H1 (cell line): ENCODE data around the gene DHRS7C. TPM values are rescaled to one million over a fixed set of nuclear protein-coding genes. Genes with fewer than 3 reads are reported as not detected.

Source experiments
- GTF2F1 ChIP-seq: IDR thresholded peaks from 2 replicates; pipeline ENCODE4 v1.6.1; 2012; ENCODE audit warnings: low read depth, low read length, improper control_type of control experiment, borderline replicate concordance
- KDM5A ChIP-seq: fragments of 200-600 bp; IDR thresholded peaks from 2 replicates; pipeline ENCODE4 v1.7.1; 2012; ENCODE audit warnings: mild to moderate bottlenecking, low read length, inconsistent platforms, mixed read lengths
- RFX5 ChIP-seq: IDR thresholded peaks from 2 replicates; pipeline ENCODE4 v1.6.1; 2011; ENCODE audit warnings: low read depth, low read length, improper control_type of control experiment, borderline replicate concordance
- SAP30 ChIP-seq: fragments of 300-600 bp; sonication (generic); IDR thresholded peaks from 2 replicates; pipeline ENCODE4 v1.7.1; 2012; ENCODE audit warnings: low read length, moderate library complexity, mild to moderate bottlenecking, inconsistent platforms; ENCODE audit not compliant: insufficient read depth, insufficient replicate concordance
- SP2 ChIP-seq: IDR thresholded peaks from 2 replicates; pipeline ENCODE4 v1.6.1; 2012; ENCODE audit warnings: mild to moderate bottlenecking, low read length, inconsistent platforms
- TEAD4 ChIP-seq: IDR thresholded peaks from 2 replicates; pipeline ENCODE4 v1.6.1; 2012; ENCODE audit warnings: low read depth, low read length, inconsistent platforms, mixed read lengths
- ZNF274 ChIP-seq: IDR thresholded peaks from 2 replicates; pipeline ENCODE4 v1.7.0; 2012; ENCODE audit warnings: low read length, borderline replicate concordance; ENCODE audit errors: extremely low read depth
- polyA plus RNA-seq, 7 experiments: library from polyadenylated mRNA; depleted of rRNA in 3 of 7; stranded (reverse) in 5 of 7; unstranded in 2 of 7; fragments of >200 nt in 5 of 7; fragments of 200-250 nt in 2 of 7; gene quantifications; 1 replicate in 5 of 7; 2 replicates in 1 of 7; 4 replicates in 1 of 7; pipeline versions ENCODE4 v1.2.1 to v1.2.3, GENCODE V29; 2011 to 2013; ENCODE audit warnings: missing spikeins in 2 of 7, mixed read lengths in 2 of 7
- total RNA-seq: library from RNA; stranded (reverse); fragmentation: NEBNext Ultra II Directional; extraction: Animal tissue kit (Norgen Biotek cat#: 25700); gene quantifications from 2 replicates; pipeline ENCODE4 v1.2.1, GENCODE V29; 2021
- TF ChIP-seq, protein P1 (sequence below), 3 experiments: IDR thresholded peaks; 1 replicate in 2 of 3; 2 replicates in 1 of 3; pipeline versions ENCODE4 v1.5.1 to v1.6.1; 2011; ENCODE audit warnings: low read length in 3 of 3, mild to moderate bottlenecking in 3 of 3, inconsistent platforms in 2 of 3, low read depth in 1 of 3, moderate library complexity in 1 of 3; ENCODE audit not compliant: insufficient read depth in 1 of 3; ENCODE audit errors: control extremely low read depth in 1 of 3

DHRS7C gene
- total and polyA plus RNA-seq, 2 of the 8 experiments (the other 6 are each of a cell fraction or from before 2014, with no cell fraction given), result not detected

GRCh38 chr17:9802294-9802693, 10.9 kb upstream of the DHRS7C start (continued):
- TF ChIP-seq, protein P1, sequence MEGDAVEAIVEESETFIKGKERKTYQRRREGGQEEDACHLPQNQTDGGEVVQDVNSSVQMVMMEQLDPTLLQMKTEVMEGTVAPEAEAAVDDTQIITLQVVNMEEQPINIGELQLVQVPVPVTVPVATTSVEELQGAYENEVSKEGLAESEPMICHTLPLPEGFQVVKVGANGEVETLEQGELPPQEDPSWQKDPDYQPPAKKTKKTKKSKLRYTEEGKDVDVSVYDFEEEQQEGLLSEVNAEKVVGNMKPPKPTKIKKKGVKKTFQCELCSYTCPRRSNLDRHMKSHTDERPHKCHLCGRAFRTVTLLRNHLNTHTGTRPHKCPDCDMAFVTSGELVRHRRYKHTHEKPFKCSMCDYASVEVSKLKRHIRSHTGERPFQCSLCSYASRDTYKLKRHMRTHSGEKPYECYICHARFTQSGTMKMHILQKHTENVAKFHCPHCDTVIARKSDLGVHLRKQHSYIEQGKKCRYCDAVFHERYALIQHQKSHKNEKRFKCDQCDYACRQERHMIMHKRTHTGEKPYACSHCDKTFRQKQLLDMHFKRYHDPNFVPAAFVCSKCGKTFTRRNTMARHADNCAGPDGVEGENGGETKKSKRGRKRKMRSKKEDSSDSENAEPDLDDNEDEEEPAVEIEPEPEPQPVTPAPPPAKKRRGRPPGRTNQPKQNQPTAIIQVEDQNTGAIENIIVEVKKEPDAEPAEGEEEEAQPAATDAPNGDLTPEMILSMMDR (IDR thresholded peaks at IDR 0.05; ENCODE audit: control extremely low read depth in 1 of 3, insufficient read depth in 1 of 3, low read depth in 1 of 3, low read length in 3 of 3), result no peak
- TF ChIP-seq ZNF274, result no peak
- no peak for TF ChIP-seq SP2
- no peak for TF ChIP-seq TEAD4
- no peak for TF ChIP-seq SAP30
- TF ChIP-seq KDM5A, result no peak
- no peak for TF ChIP-seq GTF2F1
- TF ChIP-seq RFX5, result no peak
- TF ChIP-seq, all 59 proteins: peak for 0
